Activated CD4-positive, alpha-beta T cell treated with anti-CD3 and anti-CD28 coated beads, Interleukin-2, amount 50 U/mL, for 16 hours (primary cell): ENCODE data around the gene ITIH5.

ENCODE experiments used
- DNase-seq: peaks from one replicate; pipeline ENCODE4 v3.0.0-alpha.2; 2020

ITIH5 gene

DNA sequence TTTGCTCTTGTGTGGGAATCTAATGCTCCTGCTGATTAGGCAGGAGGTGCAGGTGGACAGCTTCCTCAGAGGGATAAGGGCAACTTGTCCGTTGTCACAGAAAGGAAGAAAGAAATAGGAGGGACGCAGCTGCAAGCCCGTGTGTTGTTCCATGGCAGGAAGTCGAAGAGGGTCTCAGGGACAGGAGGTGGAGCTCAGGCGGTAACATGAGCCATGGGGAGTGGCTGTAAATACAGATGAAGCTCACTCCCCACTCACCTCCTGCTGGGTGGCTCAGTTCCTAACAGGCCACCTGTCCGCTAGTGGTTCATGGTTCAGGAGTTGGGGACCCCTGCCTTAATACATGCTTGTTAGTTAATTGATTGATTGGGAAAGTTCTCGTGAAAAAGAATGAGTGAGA lies 154.3 kb downstream of the ITIH5 start:
- DNase-seq: no peak

DNA sequence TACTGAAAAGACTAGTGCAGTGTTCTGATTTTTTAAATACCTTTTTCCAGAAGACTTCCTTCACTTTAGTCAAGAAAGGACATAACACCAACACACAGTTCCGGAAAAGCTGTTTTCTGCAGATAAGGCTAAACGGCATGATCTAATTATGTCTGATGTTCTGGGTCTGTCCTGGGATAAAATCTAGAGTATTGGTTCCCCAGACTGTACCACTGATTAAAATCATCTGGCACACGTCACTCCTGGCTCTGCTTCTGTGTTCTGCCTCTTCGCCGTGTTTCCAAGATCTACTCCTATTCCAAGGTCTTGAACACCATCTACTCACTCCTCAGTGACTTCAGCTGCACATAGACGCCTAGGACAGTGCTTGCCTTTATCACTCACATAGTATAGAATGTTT lies 155.2 kb downstream of the ITIH5 start:
- no peak for DNase-seq
